GM21786 (cell line): ENCODE results near the gene RWDD1.
"Not testable (repeated sequence)": the region's sequence is repeated elsewhere in the genome, so short reads cannot be mapped to it uniquely, and the experiment has no call there.

Experiments
- ATAC-seq: cut with Tn5 transposase; IDR thresholded peaks from one replicate; pipeline ENCODE4 v1.9.1; 2021; ENCODE audit not compliant: unreplicated experiment

Gene RWDD1

DNA sequence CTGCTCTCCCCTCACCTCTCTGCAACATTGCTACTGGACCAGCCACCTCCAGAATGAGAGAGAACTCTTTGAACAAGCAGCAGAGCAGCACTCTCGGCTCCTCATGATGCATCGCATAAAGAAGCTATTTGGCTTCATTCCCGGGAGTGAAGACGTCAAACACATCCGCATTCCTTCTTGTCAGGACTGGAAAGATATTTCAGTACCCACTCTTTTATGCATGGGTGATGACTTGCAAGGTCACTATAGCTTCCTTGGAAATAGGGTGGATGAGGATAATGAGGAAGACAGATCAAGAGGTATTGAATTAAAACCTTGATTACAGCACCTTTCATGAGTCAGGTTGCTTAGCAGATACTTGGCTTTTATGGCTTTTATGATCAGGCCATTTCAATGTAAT lies 13.4 kb upstream of the RWDD1 start:
- no peak for ATAC-seq

DNA sequence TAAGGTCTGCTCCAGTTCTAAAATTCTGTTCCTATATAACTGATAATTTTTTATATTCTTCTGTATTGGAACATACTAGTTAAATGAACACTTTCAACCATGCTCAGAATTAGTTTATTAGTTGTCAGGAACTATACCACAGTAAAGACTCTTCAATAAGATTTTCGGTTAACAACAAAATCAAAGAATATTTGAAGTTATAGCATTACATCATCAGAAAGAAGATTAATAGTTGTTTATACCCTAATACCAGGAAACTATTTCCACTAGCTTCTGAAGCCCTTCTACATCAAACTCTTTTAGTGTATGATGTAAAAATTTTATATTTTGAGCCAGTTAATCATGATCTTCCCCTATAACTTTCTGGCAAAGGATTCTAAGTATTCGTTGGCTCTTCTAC lies 11.2 kb upstream of the RWDD1 start:
- ATAC-seq, result no peak

GRCh38 chr6:116561377-116562018 lies 9.8 kb upstream of the RWDD1 start:
- ATAC-seq, result peak; percentile 80

GRCh38 chr6:116562019-116562403 lies 9.3 kb upstream of the RWDD1 start:
- ATAC-seq, result no peak

- no peak for ATAC-seq
Measured at GRCh38 chr6:116562614-116563013, 8.7 kb upstream of the RWDD1 start.

DNA sequence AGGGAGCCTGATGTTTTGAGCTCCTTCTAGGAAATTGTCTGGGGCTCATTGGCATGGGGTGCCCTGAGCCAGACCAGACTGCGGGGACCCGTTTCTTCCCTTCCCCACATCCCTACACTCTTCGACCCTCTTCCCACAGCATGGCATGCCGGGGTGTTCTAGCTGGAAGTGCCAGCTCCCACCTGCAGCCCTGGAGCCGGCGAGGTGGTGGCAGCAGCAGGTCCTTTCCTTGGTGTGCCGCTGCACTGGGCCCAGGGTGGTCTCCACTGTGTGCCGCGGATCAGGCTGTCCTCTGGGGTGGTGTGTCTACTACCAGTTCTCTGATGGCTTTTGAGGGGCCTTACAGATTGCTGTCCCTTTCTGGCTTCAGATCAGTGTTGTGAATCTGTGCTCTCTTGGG lies 7.5 kb upstream of the RWDD1 start:
- no peak for ATAC-seq

DNA sequence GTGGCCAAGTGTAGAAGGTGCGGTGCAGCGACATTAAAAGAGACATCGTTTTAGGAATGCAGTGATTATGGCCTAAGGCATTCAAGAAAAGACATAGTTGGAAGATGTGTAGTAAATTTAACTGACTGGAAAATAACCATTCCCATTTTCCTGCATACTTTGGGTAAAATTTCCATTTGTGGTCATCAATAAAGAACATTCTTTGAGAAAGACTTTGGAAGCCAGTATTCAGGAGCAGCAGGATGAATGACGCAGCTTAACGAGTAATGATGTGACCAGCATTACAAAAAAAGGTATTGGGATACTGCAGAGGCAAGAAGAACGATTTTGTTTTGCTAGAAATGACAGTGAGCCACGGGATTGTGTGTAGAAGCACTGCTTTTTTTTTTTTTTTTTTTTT lies 7.0 kb upstream of the RWDD1 start:
- ATAC-seq, result no peak

GRCh38 chr6:116564921-116565872 lies 6.1 kb upstream of the RWDD1 start:
- no peak for ATAC-seq

GRCh38 chr6:116568111-116568510 lies 3.2 kb upstream of the RWDD1 start:
- no peak for ATAC-seq

GRCh38 chr6:116568821-116569755 lies 2.2 kb upstream of the RWDD1 start:
- ATAC-seq, result no peak

DNA sequence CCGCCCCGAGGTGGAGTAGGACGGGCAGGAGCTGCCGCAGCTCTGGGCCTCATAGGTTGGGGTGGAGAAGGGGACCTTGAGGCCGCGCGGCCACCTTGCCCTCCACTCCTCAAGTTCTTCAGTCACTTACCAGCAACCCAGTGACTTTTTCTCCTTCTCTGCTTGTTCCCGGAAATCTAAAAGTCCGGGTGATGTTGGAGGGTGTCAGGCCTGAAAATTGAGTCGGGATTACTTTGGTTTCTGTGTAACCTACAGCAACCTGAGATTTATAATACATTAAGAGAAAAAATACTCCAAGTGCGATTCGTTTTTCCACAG lies 338 bp downstream of the RWDD1 start:
- no peak for ATAC-seq

DNA sequence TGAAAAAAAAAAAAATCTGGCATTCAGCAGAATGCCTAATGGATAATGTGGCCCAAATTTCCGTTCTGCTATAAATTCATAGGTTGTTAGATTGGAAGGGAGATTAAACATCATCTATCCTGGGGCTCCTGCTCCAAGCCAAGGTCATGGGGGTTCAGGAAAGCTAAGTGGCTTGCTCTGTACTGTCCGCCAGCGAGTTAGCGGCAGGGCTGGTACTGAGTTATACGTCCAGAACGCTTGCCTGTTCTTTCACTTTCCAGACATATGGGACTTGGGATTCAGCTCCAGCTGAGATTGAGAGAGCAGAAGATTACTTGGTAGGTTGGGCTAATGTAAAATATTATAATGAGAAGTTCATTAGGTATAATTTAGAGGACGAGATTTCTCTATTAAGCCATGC lies 858 bp downstream of the RWDD1 start:
- no peak for ATAC-seq

- ATAC-seq, result no peak
Measured at GRCh38 chr6:116575227-116575626, 3.9 kb downstream of the RWDD1 start.

GRCh38 chr6:116577486-116577885 lies 6.2 kb downstream of the RWDD1 start:
- ATAC-seq, result no peak

- ATAC-seq, result no peak
Measured at GRCh38 chr6:116578335-116578734, 7.0 kb downstream of the RWDD1 start.

DNA sequence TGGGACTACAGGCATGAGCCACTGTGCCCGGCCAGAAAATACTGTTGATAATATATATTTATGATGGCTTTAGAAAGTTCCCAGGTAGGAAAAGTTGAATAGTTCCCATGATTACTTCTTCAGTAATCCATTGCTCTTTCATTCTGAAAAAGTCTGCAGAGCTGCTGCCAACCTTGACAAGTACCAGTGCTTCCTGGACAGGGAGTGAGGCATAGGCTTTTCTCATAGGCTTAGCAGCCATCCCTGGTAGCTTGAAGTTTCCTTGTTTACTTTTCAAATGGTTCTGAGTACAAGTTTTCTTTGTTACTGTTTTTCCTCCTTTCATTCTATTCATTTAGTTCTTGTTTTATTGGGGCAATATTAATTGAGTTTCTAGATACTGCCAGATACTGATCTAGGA lies 7.8 kb downstream of the RWDD1 start:
- ATAC-seq, result no peak

GRCh38 chr6:116580198-116580597 lies 8.9 kb downstream of the RWDD1 start:
- ATAC-seq, result no peak

- ATAC-seq, result no peak
Measured at GRCh38 chr6:116586276-116586675, 15.0 kb downstream of the RWDD1 start.

DNA sequence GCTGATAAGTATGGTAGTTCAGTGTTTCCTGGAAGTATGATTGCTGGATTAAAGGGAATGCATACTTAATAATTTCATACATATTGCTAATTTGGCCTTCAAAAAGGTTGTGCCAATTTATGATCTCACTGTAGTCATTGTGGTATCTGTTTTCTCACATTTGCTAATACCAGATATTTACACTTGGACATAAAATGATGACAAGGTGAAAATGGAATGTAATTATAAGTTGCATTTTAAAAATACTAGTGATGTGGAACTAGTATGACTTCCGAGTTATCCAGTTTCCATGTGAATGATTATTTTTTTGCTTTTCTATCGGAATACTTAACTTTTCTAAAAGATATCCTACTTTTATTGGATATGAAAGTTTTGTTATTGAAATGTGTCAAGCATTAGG lies 15.4 kb downstream of the RWDD1 start:
- ATAC-seq, result no peak

GRCh38 chr6:116595247-116595646 lies 23.9 kb downstream of the RWDD1 start:
- no peak for ATAC-seq

DNA sequence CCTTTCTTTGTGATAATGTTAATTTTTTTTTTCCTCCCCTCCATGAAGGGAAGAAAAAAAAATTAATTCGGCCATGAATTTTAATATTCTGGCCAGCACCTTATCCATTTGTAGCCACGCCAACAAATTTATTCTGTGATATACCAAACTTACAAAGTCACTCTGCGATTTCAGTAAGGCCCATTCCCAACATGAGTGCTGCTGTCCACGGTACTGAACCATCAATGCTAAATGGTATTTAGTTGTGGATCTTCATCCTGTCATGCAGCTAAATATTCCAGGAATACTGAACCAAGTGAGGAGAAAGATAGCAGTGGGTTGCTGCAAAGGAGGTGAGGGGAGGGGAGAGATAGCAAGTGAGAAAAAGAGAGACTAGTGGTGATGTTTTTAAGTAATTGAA lies 25.5 kb downstream of the RWDD1 start:
- ATAC-seq, result no peak

- not testable (repeated sequence) for ATAC-seq
Measured at GRCh38 chr6:116603916-116604315, 32.6 kb downstream of the RWDD1 start.
